Fibroblast of skin of left biceps (primary cell): Measurements from ENCODE around the gene UROS.

Source experiments
- DNase-seq, 2 experiments: peaks; one replicate each; pipeline ENCODE4 v3.0.0-alpha.2; 2013; ENCODE audit warnings: low read depth in 2 of 2

UROS gene

DNA sequence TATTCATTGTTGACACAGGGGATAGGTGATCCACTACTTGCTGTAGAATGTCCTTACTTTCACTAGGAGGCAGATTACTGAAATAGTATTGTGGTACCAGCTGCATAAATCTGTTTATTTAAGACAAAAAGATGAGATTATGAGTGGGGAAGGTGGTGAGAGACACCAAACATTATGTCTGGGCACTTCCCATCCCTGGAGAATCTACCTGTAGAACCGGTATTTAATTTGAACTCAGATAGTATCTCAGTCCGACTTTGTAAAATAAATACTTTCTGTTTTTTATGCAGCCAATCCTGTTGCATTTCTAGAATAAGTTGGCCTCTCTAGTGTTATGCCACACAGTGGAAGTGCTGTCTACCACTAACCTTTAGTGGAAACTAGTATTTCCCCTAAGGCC is 13.7 kb upstream of the UROS start:
- no peak for DNase-seq

DNA sequence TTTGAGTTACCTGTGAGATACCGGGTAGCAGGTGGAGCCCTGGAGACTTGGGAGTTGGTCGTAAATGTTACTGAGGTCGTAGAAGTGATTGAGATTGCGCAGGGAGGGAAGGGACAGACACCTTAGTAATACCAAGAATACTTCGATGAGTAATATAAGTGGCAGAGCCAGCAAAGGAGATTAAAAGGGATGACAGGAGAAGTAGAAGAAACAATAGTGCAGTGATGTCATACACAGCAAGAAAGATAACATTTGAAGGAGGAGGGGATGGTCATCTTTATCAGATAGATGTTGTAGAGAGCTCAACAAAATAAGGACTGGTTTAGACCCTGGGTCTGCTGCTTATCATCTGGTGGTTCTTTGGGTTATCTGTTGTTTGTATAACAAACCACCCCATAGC is 5.3 kb upstream of the UROS start:
- no peak for DNase-seq

DNA sequence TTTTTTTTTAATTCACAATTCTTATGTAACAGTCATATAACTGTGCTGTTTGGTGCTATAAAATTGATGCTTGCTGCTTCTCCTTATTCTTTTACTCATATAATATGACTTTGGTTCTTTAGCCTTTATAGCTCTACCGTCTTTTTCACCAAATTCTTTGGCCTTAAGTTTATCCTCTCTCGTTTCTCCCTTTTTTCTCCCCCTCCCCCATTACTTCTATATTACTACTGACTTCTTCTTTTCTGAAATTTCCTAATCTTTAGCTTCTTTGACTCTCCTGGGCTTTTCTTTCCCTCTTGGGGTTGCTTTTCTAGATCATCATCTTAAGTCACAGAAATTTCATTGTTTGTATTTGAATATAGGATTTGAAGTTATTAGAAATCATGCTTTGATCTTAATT is 4.1 kb upstream of the UROS start:
- DNase-seq: no peak

DNA sequence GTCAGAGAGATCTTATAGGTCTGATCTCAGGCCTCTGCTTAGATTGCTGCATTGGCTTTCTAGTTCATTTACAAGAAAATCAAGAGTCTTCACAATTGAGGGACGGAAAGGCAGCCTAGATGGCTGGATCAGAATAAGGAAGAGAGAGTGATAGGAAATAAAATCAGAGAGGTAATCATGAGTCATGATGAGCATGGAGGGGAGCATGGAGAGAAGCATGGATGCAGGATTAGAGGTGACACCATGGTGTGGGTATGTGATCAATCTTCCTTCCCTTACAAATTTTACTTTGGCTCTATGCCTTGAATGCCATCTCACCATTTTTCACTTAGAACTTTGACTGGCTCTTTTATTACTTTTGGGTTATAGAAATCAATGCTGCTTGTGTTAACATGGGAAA is 1.7 kb upstream of the UROS start:
- no peak for DNase-seq

DNA sequence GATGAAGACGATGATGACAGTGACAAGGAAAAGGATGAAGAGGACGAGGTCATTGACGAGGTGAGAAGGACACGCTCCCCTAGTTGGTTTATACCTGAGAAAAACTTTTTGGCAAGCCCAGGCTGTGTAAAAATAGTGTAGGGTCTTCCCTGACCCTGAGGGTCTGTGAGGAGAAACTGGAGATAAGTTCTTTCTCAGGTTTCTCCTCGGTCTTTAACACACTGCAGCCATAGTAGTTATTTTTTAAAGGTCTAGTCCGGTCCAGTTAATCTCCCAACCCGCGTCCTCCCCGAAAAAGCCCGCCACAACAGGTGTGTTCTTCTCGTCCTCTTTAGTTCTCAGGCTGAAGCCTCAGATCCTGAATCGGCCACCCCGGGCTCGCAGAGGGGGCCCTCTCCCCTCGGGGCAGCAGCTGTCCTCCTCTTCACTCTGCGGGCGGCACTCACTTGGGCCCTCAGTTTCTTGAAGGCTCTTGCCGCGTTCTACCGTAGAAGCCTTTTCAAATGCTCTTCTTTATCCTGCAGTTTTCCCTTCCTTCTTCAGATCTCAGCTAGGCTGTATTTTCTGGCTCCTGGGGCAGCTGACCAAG is 699 bp upstream of the UROS start:
- DNase-seq: no peak

DNA sequence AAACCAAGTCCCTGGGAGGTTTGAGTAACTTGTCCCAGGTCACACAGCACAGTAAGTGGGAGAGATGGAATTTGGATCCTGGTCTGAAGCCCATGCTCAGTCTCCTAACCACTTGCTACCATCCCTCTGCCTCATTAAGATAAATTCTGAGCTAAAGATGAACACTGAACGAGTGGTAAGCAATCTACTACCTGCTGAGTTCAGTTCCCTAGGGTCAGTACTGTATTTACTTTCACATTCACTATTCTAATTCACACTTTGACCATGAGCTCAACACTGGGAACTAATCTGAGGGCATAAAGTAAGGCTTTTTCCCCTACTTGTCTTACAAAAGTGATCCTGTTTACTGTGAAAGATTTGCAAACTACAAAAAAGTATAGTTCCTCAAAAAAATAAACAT is 2.4 kb downstream of the UROS start:
- no peak for DNase-seq

DNA sequence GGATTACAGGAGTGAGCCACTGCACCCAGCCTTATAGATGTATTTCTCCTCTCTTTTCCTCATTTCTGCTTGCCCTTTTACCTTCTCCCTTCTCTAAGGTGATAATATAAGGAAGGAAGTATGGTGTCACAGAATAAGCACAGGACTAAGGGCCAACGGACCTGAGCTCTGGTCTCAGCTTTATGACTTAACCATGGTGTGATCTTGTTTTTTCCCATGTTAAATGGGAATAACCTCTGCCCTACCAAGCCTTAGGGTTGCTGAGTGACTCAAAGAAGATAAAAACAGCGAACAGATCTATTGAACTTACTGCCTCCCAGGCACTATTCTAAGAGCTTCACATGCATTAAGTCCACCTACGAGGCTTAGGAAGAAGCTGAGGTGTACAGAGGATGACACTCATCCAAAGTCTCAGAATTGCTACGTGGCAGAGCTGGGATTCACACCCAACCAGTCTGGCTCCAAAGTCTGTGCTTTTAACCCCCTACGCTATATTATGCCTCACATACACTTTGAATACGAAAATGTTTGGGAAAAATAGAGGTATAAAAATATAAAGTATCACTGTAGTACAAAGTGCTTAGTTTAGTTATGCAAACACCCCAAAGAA is 5.6 kb downstream of the UROS start:
- no peak for DNase-seq

DNA sequence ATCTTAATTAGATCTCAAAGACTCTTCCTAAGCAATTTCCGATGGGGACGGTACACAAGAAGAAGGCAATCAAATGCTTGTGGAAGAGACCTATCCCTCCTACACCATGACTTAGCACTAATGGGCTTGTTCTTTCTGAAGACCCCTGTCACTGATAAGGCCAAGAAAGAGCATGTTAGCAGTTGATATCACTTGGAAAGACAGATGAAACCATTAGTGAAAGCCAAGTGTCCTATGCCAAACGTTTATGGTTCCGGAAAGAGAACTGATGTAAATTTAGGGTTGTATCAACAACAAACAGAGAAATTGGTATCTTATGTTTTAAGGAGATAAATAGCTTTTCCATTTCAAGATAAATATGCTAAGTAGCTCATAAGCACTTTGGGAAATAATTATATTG is 6.5 kb downstream of the UROS start:
- DNase-seq: no peak

DNA sequence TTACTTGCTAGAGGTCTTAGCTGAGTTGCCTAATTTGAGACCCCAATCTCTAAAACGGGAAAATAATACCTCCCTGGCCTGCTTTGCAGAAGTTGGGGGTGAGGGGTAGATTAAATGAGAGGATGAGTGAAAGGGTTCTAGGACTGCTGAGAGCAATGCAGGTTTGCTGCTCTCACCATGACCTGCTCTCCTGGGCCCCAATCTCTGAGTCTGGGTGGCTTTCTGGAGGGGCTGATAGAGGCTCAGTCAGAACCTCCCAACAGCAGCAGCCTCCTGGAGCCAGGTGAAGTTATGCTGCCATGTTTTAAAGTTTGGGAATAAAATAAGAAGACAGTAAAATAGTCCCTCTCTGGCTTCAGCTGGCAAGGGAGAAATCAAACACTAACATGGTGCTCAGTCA is 7.3 kb downstream of the UROS start:
- DNase-seq: no peak

DNA sequence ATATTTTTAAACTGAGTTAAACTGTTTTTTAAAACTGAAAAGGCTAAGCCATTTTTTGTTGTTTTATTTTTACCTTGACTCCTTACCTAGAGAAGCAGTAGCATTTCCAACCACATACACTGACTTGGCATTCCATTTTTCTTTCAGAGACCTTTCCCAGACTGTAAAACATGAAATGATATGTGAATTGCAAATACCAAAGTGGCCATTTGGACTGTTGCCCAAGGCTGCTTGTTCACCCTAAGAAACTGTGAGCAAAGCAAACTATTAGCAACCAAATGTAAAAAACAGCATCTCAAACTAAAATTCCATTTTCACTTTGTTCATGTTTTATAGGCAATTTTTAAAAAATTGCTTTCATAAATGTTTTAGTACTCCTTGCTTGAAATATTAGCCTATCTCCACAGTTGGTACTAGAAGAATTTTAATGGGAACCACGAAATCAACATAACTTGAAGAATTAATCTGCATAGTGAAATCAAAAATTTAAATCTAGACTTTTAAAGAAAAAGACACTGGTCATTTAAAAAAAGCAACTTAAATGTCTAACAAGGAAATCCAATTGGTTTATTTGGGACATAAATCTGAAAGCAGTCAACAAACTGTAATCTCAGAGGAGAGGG is 10.8 kb downstream of the UROS start:
- DNase-seq: peak; percentile 44 to 55

DNA sequence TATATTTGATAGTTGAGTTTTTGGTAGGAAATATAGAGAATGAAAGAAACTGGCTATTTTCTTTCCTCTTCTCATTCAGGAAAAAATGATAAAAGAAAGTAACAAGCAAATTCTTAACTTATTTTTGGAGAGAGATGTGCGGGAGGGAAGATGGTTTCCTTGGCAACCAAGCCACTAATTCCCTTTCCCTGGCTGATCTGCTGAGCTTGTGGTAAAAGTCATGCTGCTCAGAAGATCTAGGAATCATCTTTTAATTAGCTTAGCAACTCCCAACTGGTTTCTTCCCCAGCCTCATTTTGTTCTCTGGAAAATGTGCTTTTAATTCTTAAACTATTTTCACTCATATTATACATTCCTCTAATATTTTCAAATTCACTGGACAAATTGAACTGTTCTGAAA is 11.8 kb downstream of the UROS start:
- peak; percentile 37 to 40 for DNase-seq

DNA sequence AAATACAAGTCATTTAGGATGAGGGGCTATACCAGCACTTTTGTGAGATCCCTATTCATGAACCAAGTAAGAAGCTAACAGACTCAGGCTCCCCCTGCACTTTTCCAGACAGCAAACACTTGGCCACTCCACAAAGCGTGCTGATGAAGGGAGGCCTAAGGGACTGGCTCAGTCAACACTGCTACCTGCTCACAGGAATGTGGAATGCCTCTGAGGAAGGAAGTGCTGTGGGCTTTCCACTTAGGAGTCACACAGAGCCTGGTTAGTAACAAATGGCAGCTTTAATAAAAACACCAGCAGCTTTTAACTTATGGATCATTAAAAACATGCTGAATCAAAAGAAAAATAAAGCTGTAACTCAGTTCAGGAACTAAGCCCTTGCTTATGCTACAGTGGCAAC is 15.0 kb downstream of the UROS start:
- no peak for DNase-seq

DNA sequence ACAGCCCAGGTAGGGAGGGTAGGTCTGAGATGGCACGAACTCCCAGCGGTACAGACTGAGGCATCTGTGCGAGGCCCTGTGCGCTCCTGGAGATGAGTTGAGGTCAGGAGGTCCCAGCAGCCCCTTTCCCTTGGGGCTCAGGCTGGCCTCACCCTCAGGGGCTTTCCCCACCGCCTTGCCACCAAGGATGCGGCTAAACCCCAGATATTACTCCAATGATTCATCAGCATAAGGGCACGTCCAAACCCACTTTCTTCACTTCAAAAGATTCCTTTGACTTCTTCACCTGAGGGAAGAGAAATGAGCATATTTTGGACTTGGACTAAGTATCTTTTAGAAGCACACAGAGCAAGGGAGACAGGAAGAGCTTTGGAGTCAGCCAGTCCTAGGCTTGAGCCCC is 20.3 kb downstream of the UROS start:
- no peak for DNase-seq

DNA sequence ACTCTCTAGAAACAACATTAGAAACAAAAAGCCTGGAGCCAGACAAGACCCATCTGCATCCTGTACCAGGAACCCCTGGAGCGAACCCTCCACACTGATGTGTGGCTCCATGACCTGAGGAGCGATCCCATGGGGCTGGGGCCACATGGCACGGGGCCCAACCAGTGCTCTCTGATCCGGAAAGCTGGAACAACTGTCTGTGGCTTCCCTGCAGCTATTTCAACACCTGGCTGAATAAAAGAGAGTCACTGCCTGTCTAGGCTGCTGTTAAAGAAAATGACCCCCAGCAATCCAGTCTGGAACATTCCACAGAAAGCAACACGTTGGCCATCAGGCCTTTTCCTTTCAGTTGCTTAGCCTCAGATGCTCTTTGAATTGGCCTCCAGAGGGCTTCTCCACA is 20.9 kb downstream of the UROS start:
- DNase-seq: no peak

DNA sequence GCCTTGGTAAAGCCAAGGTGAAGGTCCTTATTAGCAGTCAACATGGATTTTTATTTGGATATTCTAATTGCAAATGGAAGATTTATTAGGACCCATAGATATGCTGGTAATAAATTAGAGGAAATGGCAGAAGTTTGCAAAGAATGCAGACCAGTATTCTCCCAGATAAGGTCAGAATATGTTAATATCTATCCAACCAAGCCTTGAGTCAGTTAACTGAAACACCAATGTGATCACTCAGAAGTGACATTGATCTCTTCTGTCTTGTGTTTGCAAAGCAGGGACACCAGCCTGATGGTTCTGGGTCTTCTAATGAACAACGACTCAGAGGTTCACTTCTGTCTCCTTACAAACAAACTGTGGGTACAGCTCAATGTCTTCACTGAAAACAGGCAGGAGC is 21.5 kb downstream of the UROS start:
- DNase-seq: no peak

DNA sequence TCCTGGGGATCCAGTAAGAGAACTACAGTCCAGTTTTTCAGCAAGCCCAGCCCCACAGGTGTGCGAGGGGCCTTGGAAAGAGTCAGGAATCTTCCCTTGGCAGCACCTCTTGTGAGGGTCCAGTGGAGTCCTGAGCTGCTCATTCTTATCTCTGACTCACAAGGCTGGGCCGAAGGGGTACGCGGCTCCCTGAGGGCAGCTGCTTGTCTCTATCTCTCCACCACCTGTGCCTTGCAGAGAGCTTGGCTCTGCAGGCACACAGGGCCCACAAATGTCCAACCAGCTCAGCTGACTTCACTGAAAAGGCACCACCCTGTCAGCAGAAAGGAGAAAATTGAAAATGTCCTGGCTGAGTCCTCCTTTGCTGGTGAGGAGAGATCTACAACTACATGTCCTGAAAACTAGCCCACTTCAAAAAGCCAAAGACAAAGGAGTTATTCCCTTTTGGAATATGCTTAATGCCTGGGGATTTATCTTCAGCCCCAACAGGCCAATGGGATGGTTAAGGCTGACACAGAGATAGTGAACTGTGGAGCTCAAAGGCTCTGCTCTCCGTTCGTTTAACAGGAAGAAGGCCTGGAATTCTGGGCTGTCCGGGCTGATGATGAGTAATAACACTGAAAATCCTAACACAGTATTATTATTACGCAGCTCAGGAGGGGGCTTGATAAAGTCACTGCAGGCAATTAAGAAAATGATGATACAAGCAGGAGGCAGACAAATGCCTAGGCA is 23.4 kb downstream of the UROS start:
- DNase-seq: no peak

DNA sequence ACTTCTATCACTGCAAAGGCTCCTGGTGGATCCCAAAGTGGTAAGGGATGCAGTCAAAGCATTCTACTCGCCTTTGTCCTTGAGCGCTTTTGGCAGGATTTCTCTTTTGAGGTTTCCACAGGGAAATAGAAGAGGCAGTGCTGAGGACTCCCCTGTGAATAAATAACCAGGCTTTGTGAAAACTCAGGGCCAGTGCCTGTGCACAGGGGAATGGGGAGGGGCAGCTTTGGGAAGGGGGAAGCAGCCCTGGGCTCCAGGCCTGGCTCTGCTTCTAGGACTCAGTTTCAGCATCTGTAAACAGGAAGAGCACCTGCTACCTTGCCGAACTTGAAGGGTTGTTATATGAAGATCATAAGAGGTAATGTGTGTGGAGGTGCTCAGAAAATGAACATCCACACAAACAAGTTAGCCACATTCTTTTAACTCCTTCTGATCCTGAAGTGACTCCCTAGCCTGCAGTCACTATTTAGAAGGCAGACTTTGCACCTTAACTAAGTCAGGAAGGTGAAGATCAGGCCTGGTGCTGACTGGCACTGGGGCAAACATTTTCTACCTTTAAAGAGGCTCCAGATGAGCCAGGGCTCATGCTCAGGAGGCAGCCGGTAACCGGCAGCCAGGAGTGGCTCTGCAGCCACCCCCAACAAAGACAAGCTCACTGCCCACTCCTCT is 24.9 kb downstream of the UROS start:
- DNase-seq: no peak

DNA sequence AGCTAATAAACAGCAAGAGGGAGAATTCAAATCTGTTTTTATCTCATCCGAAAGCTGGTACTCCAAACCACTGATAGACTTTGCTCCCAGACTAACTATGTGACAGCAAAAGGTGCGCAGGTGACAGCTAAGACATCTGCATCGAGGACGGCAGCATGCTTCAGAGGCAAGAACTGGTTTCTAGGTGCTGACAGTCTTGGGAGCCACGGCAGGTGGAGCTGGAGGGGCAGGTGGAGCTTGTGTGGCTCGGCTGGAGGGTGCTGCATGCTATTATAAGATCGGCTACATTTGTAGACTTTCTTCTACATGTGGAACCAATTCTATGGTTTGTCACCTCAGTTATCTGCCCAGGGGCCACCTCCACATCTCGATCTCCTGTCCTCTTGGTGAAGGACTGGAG is 25.6 kb downstream of the UROS start:
- no peak for DNase-seq

DNA sequence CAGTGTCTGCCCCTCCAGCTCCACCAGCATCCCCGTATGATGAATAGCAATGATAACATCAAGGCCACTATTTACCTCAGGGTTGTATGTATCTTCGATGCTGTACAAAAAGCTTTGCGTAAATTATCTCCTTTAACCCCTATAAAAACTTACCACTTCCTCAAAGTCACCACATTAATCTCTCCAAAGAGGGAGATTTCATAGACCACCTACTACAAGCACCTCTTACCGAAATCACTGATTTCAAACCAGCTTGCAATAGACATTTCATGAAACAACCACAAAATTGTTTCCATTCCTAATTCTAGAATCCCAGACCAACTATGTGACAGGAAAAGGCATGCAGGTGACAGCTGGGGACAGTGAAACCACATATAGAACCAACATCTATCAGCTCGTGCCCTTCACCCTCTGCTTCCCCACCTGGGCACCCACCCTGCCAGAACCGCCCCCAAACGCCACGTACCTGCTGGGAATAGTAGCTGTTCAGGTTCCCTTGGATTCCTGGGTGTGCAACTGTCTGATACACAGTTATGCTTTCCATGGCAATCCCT is 27.3 kb downstream of the UROS start:
- no peak for DNase-seq

DNA sequence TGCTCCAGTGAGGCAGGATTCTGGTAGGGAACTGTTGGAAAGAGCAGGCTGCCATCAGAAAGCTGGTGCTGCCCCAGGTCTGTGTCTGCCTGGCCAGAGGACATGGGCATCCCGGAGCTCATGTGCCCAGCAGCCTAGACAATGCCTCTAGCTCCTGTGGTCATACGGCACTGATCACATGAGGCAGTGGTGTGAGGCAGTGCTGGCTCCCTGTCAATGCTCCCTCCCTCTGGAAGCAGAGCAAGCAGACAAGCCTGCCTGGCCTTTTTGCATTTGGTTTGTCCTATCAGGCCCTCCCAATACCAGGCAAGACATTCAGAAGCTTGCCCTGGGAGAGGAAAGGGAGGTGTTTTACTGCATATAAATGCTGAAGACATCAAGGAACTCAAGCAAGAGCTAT is 27.9 kb downstream of the UROS start:
- DNase-seq: no peak

DNA sequence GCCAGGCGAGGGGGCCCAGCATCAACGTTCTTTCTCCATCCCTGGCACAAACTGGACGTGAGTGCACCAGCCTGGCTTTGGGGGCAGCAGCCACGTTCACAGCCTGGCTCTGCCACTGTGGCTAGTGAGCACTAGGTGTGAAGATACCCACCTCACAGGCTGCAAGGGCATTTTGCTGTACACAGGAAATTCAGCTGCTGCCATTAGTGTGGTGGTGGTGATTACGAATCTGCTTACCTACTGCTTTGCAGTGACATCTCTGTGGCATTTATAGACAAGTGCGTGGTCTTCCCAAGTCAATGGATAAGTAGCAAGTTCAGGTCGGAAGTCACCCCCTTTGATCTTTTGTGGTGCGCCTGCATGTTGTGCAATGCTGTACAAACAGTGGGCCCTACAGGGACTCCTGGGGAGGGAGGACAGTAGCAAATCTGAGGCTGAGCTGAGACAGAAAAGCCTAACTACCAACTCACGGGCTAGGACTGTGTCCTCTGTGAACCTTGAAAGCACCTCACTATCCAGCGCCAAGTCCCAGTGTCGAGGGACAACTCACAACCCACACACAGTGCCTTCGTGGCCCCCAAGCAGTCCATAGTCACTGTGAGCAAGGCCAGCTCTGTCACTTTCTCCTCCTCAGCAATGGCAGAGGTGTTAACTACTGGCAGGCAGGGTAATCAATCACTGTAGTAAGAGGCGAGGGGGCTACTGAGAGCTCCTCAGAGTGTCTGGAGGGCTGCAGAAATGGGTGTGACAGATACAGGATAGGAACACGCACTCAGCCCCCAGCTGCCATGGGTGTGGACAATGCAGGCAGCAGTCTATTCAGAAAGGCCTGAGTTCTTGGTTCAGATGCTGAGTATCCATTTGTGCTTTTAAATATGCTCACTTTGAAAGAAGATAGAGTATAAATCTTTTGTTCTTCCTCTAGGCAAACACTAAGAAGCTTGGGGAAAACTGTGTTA is 30.4 kb downstream of the UROS start:
- no peak for DNase-seq
